Nephron progenitor cell (in vitro differentiated cells): ENCODE data around the gene MLF1.

Experiments
- DNase-seq: peaks from one replicate; pipeline ENCODE4 v3.0.0; 2021
- H3K27ac Mint-ChIP-seq: 2 replicates; pipeline ENCODE4 v1.8.0; 2021; ENCODE audit warnings: mild to moderate bottlenecking, moderate library complexity, mixed read lengths
- H3K27me3 Mint-ChIP-seq: 2 replicates; pipeline ENCODE4 v1.8.0; 2021; ENCODE audit warnings: mild to moderate bottlenecking, low read depth, mixed read lengths; ENCODE audit not compliant: poor library complexity
- H3K36me3 Mint-ChIP-seq: 2 replicates; pipeline ENCODE4 v1.8.0; 2021; ENCODE audit warnings: low read depth, mixed read lengths
- H3K4me1 Mint-ChIP-seq: 2 replicates; pipeline ENCODE4 v1.8.0; 2021; ENCODE audit warnings: mixed read lengths
- H3K4me3 Mint-ChIP-seq: 2 replicates; pipeline ENCODE4 v1.8.0; 2021; ENCODE audit warnings: mild to moderate bottlenecking, moderate library complexity, mixed read lengths
- H3K9me3 Mint-ChIP-seq: 2 replicates; pipeline ENCODE4 v1.8.0; 2021; ENCODE audit warnings: mild to moderate bottlenecking, moderate library complexity, mixed read lengths
- CTCF ChIP-seq: fragments of 200-600 bp; sonication (generic); IDR thresholded peaks from 2 replicates; pipeline ENCODE4 v1.5.0; 2021; ENCODE audit warnings: antibody characterized with exemption

Gene MLF1

GRCh38 chr3:158559504-158559903, 11.5 kb upstream of the MLF1 start:
- no peak for DNase-seq
- no peak for TF ChIP-seq CTCF
- no peaks in the 10 kb centered on the region for H3K9me3 Mint-ChIP-seq
- no peak overlapping the region for H3K27ac Mint-ChIP-seq
- H3K4me1 Mint-ChIP-seq: no peaks in the 10 kb centered on the region
- no peak overlapping the region for H3K4me3 Mint-ChIP-seq
- H3K36me3 Mint-ChIP-seq: no peaks in the 10 kb centered on the region
- H3K27me3 Mint-ChIP-seq: no peaks in the 10 kb centered on the region

GRCh38 chr3:158560979-158561378, 10.0 kb upstream of the MLF1 start:
- Mint-ChIP-seq H3K4me1 (no peaks in the 10 kb centered on the region), H3K27ac (no peak overlapping the region), H3K36me3 (no peaks in the 10 kb centered on the region), H3K27me3 (no peaks in the 10 kb centered on the region), H3K4me3 (no peak overlapping the region), H3K9me3 (peaks cover 3% of the 10 kb centered on the region)
- TF ChIP-seq CTCF: no peak
- no peak for DNase-seq

DNA sequence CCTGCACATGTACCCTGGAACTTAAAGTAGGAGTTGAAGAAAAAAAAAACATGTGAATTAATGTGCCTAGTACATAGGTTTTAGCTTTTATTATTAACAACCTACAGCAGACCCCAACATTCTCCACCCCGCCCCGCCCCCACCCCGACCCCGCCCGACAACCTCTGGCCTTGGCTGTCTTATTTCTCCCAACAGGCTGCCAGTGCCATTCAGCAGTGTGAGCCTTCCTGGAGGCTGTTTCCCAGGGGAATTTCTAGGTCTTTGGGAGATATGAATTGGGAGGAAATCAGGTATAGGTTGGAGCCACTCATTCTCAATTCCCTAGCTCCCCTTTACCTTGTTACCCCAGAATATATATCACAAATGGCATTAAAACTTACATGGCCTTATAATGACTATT, 8.3 kb upstream of the MLF1 start:
- H3K27me3 Mint-ChIP-seq: peaks cover 4% of the 10 kb centered on the region
- H3K27ac Mint-ChIP-seq: no peak overlapping the region
- peaks cover 4% of the 10 kb centered on the region for H3K9me3 Mint-ChIP-seq
- no peak overlapping the region for H3K4me3 Mint-ChIP-seq
- no peaks in the 10 kb centered on the region for H3K36me3 Mint-ChIP-seq
- no peaks in the 10 kb centered on the region for H3K4me1 Mint-ChIP-seq
- TF ChIP-seq CTCF: no peak
- DNase-seq: no peak

DNA sequence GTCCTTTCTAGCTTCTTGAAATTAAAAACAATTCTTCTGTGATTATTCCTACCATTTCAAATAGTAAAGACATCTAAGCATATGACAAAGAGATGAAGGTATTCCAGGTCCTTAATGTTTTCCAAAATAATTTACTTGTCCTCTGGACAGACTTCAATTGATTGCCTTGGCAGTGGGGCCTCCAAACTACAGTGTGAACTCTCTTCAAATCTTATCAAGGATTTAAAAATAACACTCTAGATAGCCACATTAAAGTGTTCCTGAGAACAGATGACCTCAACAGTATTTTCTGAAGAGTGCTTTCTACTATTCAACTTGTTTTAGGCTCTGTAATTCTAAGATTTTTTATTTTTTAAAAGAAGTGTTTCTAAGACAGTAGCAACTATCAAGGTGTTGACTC, 7.9 kb upstream of the MLF1 start:
- peaks cover 6% of the 10 kb centered on the region for H3K27me3 Mint-ChIP-seq
- no peak for DNase-seq
- H3K4me1 Mint-ChIP-seq: no peaks in the 10 kb centered on the region
- no peaks in the 10 kb centered on the region for H3K36me3 Mint-ChIP-seq
- H3K27ac Mint-ChIP-seq: no peak overlapping the region
- no peak for TF ChIP-seq CTCF
- H3K9me3 Mint-ChIP-seq: peaks cover 4% of the 10 kb centered on the region
- no peak overlapping the region for H3K4me3 Mint-ChIP-seq

GRCh38 chr3:158565076-158565475, 5.9 kb upstream of the MLF1 start:
- H3K4me3 Mint-ChIP-seq: no peak overlapping the region
- DNase-seq: no peak
- no peaks in the 10 kb centered on the region for H3K4me1 Mint-ChIP-seq
- H3K36me3 Mint-ChIP-seq: no peaks in the 10 kb centered on the region
- no peak overlapping the region for H3K27ac Mint-ChIP-seq
- H3K27me3 Mint-ChIP-seq: peaks cover 22% of the 10 kb centered on the region
- peaks cover 4% of the 10 kb centered on the region for H3K9me3 Mint-ChIP-seq
- no peak for TF ChIP-seq CTCF

DNA sequence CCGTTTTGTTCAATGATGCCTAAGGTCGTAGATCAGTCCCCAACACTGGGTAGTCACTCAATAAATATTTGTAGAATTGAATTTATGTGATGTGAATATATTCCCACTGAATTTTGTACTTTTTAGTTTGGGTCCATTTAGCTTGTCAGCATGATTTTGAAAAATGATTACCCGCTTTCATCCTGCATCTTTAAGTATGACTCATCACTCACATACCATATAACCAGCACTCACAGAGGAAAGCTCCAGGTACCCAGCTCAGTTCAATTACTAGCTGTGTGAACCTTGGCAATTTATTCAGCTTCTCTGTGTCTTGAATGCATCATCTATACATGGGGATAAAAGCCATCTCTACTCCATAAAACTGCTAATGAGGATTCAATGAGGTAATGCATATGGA, 2.2 kb upstream of the MLF1 start:
- no peak for TF ChIP-seq CTCF
- Mint-ChIP-seq H3K4me3 (no peak overlapping the region), H3K36me3 (no peaks in the 10 kb centered on the region), H3K27me3 (peaks cover 30% of the 10 kb centered on the region), H3K27ac (no peak overlapping the region), H3K4me1 (peaks cover 14% of the 10 kb centered on the region), H3K9me3 (peaks cover 4% of the 10 kb centered on the region)
- no peak for DNase-seq
